GM19025 (cell line): ENCODE data around the gene RAB17.

Experiments used
- ATAC-seq: cut with Tn5 transposase; IDR thresholded peaks from one replicate; pipeline ENCODE4 v1.9.1; 2021; ENCODE audit warnings: mild to moderate bottlenecking, low read depth, moderate library complexity; ENCODE audit not compliant: unreplicated experiment

The RAB17 gene

GRCh38 chr2:237590272-237591140 is at the start of gene RAB17:
RAB17 (minus strand) TSS chr2:237590734; CDS start chr2:237586154, 4,580 bp downstream.
- ATAC-seq, result no peak

GRCh38 chr2:237639836-237640220 is 49.3 kb upstream of the RAB17 start:
- no peak for ATAC-seq

- no peak for ATAC-seq
Measured at GRCh38 chr2:237639052-237639835, 48.7 kb upstream of the RAB17 start.

GRCh38 chr2:237638176-237638575 is 47.6 kb upstream of the RAB17 start:
- no peak for ATAC-seq

GRCh38 chr2:237637429-237638135 is 47.0 kb upstream of the RAB17 start:
- no peak for ATAC-seq

- no peak for ATAC-seq
Measured at GRCh38 chr2:237636578-237636977, 46.0 kb upstream of the RAB17 start.

GRCh38 chr2:237633061-237633561 is 42.6 kb upstream of the RAB17 start:
- no peak for ATAC-seq

- ATAC-seq, result no peak
Measured at GRCh38 chr2:237631801-237632585, 41.5 kb upstream of the RAB17 start.

- ATAC-seq, result no peak
Measured at GRCh38 chr2:237631007-237631785, 40.7 kb upstream of the RAB17 start.

- no peak for ATAC-seq
Measured at GRCh38 chr2:237630216-237631000, 39.9 kb upstream of the RAB17 start.

GRCh38 chr2:237629739-237630138 is 39.2 kb upstream of the RAB17 start:
- no peak for ATAC-seq

GRCh38 chr2:237629188-237629534 is 38.6 kb upstream of the RAB17 start:
- ATAC-seq, result no peak

GRCh38 chr2:237628247-237629187 is 38.0 kb upstream of the RAB17 start:
- no peak for ATAC-seq

GRCh38 chr2:237627441-237628246 is 37.1 kb upstream of the RAB17 start, which contains the start of gene LRRFIP1:
LRRFIP1 (plus strand) TSS chr2:237627587; CDS start chr2:237627645, 58 bp downstream.
- ATAC-seq, result no peak

- ATAC-seq, result no peak
Measured at GRCh38 chr2:237626813-237627440, 36.4 kb upstream of the RAB17 start.

GRCh38 chr2:237625777-237626176 is 35.2 kb upstream of the RAB17 start:
- ATAC-seq, result no peak
